Neuronal stem cell (in vitro differentiated cells): ENCODE measurements around the gene NKIRAS2.

Experiments used
- DNase-seq: peaks from one replicate; pipeline ENCODE4 v3.0.0-alpha.2; 2013; ENCODE audit warnings: low spot score
- H2AFZ ChIP-seq: one replicate; pipeline ENCODE4 v1.6.1; 2013; ENCODE audit warnings: mild to moderate bottlenecking, low read length, inconsistent platforms
- H2AK5ac ChIP-seq: 2 replicates; pipeline ENCODE4 v1.6.1; 2013; ENCODE audit warnings: low read depth, mild to moderate bottlenecking, inconsistent platforms, low read length, moderate library complexity, mixed read lengths
- H2BK120ac ChIP-seq: 2 replicates; pipeline ENCODE4 v1.6.1; 2013; ENCODE audit warnings: low read depth, mild to moderate bottlenecking, inconsistent platforms, low read length, moderate library complexity, mixed read lengths
- H2BK12ac ChIP-seq: one replicate; pipeline ENCODE4 v1.6.1; 2013; ENCODE audit warnings: low read length, inconsistent platforms
- H2BK15ac ChIP-seq: 2 replicates; pipeline ENCODE4 v1.6.1; 2013; ENCODE audit warnings: mild to moderate bottlenecking, low read length, inconsistent platforms, mixed read lengths
- H2BK5ac ChIP-seq: one replicate; pipeline ENCODE4 v1.6.1; 2013; ENCODE audit warnings: inconsistent platforms, mild to moderate bottlenecking, low read length, moderate library complexity
- H3K14ac ChIP-seq: one replicate; pipeline ENCODE4 v1.6.1; 2013; ENCODE audit warnings: low read length, inconsistent platforms
- H3K18ac ChIP-seq: 2 replicates; pipeline ENCODE4 v1.6.1; 2013; ENCODE audit warnings: low read length, inconsistent platforms
- H3K23ac ChIP-seq: 2 replicates; pipeline ENCODE4 v1.6.1; 2013; ENCODE audit warnings: low read depth, mild to moderate bottlenecking, mixed read lengths, low read length, inconsistent platforms; ENCODE audit not compliant: poor library complexity
- H3K27ac ChIP-seq: replicated peaks from 3 replicates; pipeline ENCODE4 v1.5.1; 2013; ENCODE audit warnings: low read length, inconsistent platforms
- H3K27me3 ChIP-seq, 3 experiments: 2 replicates each; pipeline ENCODE4 v1.6.1; 2013; ENCODE audit warnings: low read length in 3 of 3, mild to moderate bottlenecking in 2 of 3, inconsistent platforms in 1 of 3, low read depth in 1 of 3, mixed read lengths in 1 of 3, moderate library complexity in 1 of 3; ENCODE audit not compliant: control insufficient read depth in 3 of 3, insufficient read depth in 3 of 3
- H3K36me3 ChIP-seq, 2 donors: replicated peaks in 1 of 2; 2 replicates each; pipeline ENCODE4 v1.6.1; 2013; ENCODE audit warnings: low read length in 2 of 2; ENCODE audit not compliant: control insufficient read depth in 2 of 2, insufficient read depth in 2 of 2
- H3K4ac ChIP-seq: 2 replicates; pipeline ENCODE4 v1.6.1; 2013; ENCODE audit warnings: inconsistent platforms, mild to moderate bottlenecking, low read length, moderate library complexity
- H3K4me1 ChIP-seq, 2 donors: 1 replicate in 1 of 2; 2 replicates in 1 of 2; pipeline ENCODE4 v1.6.1; 2013; ENCODE audit warnings: low read length in 2 of 2, low read depth in 1 of 2; ENCODE audit not compliant: control insufficient read depth in 2 of 2, insufficient read depth in 1 of 2
- H3K4me2 ChIP-seq: one replicate; pipeline ENCODE4 v1.6.1; 2013; ENCODE audit warnings: mild to moderate bottlenecking, low read length, inconsistent platforms; ENCODE audit not compliant: insufficient read depth, poor library complexity, severe bottlenecking
- H3K4me3 ChIP-seq, 2 donors: 2 replicates each; pipeline ENCODE4 v1.5.1; 2013; ENCODE audit warnings: low read length in 2 of 2, mild to moderate bottlenecking in 2 of 2, inconsistent platforms in 1 of 2, moderate library complexity in 1 of 2
- H3K79me1 ChIP-seq: one replicate; pipeline ENCODE4 v1.6.1; 2013; ENCODE audit warnings: low read depth, mild to moderate bottlenecking, inconsistent platforms, low read length, moderate library complexity
- H3K9ac ChIP-seq: one replicate; pipeline ENCODE4 v1.6.1; 2013; ENCODE audit warnings: mild to moderate bottlenecking, low read depth, low read length, inconsistent platforms; ENCODE audit not compliant: poor library complexity
- H3K9me3 ChIP-seq, 2 donors: replicated peaks in 1 of 2; 2 replicates each; pipeline versions ENCODE3 to v1.6.1; 2013; ENCODE audit warnings: low read length in 2 of 2, mild to moderate bottlenecking in 2 of 2, inconsistent platforms in 1 of 2, low read depth in 1 of 2, mixed read lengths in 1 of 2, moderate library complexity in 1 of 2; ENCODE audit not compliant: control insufficient read depth in 2 of 2, insufficient read depth in 1 of 2
- H4K8ac ChIP-seq: one replicate; pipeline ENCODE4 v1.6.1; 2013; ENCODE audit warnings: low read depth, mild to moderate bottlenecking, inconsistent platforms, low read length, moderate library complexity
- H4K91ac ChIP-seq: one replicate; pipeline ENCODE4 v1.6.1; 2013; ENCODE audit warnings: low read length, low read depth, mild to moderate bottlenecking, inconsistent platforms; ENCODE audit not compliant: poor library complexity
- WGBS, 2 donors: extraction: QIAGEN DNeasy Blood & Tissue Kit; methylation state at CpG; one replicate each; pipeline ENCODE4 v1.1.7; 2013; ENCODE audit warnings: missing lambda C conversion rate in 2 of 2, mixed read lengths in 1 of 2; ENCODE audit not compliant: insufficient read length in 2 of 2, insufficient replicate concordance in 1 of 2; ENCODE audit errors: extremely low coverage in 2 of 2; 5-methylcytosine and 5-hydroxymethylcytosine counted together

NKIRAS2 gene

DNA sequence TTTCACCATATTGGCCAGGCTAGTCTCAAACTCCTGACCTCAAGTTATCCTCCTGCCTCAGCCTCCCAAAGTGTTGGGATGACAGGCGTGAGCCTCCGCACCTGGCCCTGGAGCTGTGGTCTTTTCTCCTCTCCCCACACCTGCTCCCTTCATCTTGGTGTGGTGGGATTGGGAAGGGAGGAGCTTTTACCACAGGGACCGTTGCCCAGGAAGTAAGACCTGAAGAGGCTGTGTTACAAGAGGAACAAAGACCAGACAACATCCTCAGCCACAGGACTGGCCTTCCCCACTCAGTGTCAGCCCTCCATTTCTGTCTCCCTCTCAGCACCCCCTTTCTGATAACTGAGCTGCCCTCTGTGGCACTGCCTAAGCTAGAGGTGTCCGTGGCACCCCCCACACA, 39.9 kb downstream of the NKIRAS2 start:
- H2AK5ac ChIP-seq, result no peak overlapping the region
- H3K14ac ChIP-seq, result no peak overlapping the region
- WGBS, 2 donors, result no CpG with 5 or more reads among the region's 4 CpGs
- no peak overlapping the region for H2BK12ac ChIP-seq
- no peak overlapping the region for H4K91ac ChIP-seq
- no peaks in the 10 kb centered on the region for H3K36me3 ChIP-seq
- no peak overlapping the region for H3K18ac ChIP-seq
- peaks cover 9 to 15% of the 10 kb centered on the region in 2 donors for H3K4me1 ChIP-seq
- peak overlapping the region; percentile 43 for H3K23ac ChIP-seq
- no peaks in the 10 kb centered on the region for H3K79me1 ChIP-seq
- peaks cover 0 to 12% of the 10 kb centered on the region in 2 donors for H3K9me3 ChIP-seq
- no peak overlapping the region for H3K27ac ChIP-seq
- no peak overlapping the region for H3K4me3 ChIP-seq
- DNase-seq, result no peak
- H2BK15ac ChIP-seq, result no peak overlapping the region
- no peak overlapping the region for H3K4ac ChIP-seq
- H4K8ac ChIP-seq, result no peak overlapping the region
- no peak overlapping the region for H3K4me2 ChIP-seq
- no peak overlapping the region for H2AFZ ChIP-seq
- H3K9ac ChIP-seq, result peak overlapping the region; percentile 60
- peaks cover 0 to 9% (median 0%) of the 10 kb centered on the region in 3 experiments for H3K27me3 ChIP-seq
- peak overlapping the region; percentile 66 for H2BK5ac ChIP-seq
- H2BK120ac ChIP-seq, result no peak overlapping the region

DNA sequence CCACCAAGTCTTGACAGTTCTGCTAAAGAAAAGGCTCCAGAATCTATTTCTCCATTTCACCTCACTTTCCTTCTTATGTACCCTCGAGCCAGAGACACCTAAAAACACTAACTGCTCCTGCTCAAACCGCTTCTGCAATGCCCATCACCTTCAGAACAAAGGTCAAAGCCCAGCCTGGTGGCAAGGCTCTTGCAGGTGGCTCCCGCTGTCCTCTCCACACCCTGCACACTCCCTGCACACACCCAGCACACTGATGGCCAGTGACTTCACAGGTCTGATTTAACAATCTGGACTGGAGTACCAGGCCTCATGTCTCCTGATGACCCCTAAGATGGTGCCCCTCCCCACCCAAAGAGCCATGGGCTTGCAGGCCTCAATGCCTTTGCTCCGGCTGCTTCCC, 40.3 kb downstream of the NKIRAS2 start:
- Histone ChIP-seq H3K18ac (peak overlapping the region; percentile 28), H2BK12ac (peak overlapping the region; percentile 58), H3K79me1 (no peaks in the 10 kb centered on the region), H3K27me3 (peaks cover 0 to 7% (median 0%) of the 10 kb centered on the region in 3 experiments), H2AK5ac (no peak overlapping the region), H3K9ac (peak overlapping the region; percentile 60), H3K4me2 (no peak overlapping the region), H4K8ac (no peak overlapping the region), H3K4ac (no peak overlapping the region), H3K14ac (no peak overlapping the region), H3K36me3 (no peaks in the 10 kb centered on the region), H3K4me1 (peaks cover 9 to 12% of the 10 kb centered on the region in 2 donors), H2BK5ac (peak overlapping the region; percentile 66), H3K4me3 (no peak overlapping the region), H3K9me3 (peaks cover 0 to 12% of the 10 kb centered on the region in 2 donors), H2BK120ac (no peak overlapping the region), H2AFZ (no peak overlapping the region), H3K27ac (no peak overlapping the region), H2BK15ac (no peak overlapping the region), H3K23ac (peak overlapping the region; percentile 43), H4K91ac (no peak overlapping the region)
- DNase-seq, result no peak
- WGBS, 2 donors, result no CpG with 5 or more reads among the region's 4 CpGs

DNA sequence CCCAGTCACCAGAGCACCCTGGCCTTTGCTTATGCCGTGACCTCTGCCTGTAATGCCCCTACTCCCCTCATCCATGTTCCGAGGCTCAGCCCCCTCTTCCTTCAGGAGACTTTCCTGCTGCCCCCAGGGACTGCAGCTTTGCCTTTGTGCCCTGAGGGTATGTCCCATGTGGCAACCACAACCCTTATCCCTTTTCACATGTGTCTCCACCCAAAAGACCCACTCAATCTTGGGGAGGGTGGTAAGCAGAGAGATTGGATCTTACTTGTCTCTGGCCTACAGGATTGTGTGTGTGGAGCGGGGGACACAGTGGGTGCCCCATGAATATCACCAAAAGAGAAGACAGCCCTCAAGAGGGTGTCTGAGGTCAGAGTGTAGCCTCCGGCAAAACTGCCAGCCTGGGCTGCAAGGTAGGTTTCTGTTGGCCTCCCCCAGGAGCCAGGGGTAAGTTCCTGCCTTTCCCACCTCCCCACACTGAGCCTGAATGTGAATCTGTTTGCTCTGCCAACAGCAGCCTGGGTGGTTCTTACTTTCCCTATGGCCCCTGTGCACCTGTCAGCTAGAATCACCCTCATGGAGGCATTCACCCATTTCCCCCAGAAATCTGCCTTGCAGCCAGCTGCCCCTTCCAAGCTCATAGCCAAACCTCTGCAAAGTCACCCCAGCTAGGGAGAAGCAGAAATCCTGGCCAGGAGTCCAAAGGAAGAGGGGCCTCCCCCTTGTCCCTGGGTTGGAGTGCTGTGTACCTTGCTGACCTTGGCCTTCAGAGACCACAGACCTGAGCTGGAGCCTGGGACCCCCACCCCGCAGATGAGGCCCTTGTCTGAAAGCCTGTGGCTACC, 42.0 kb downstream of the NKIRAS2 start:
- Histone ChIP-seq H3K4ac (no peak overlapping the region), H3K4me2 (no peak overlapping the region), H2BK120ac (no peak overlapping the region), H3K14ac (no peak overlapping the region), H3K9me3 (peaks cover 0 to 2% of the 10 kb centered on the region in 2 donors), H2AFZ (peak overlapping the region; percentile 26), H3K4me1 (peaks cover 5 to 9% of the 10 kb centered on the region in 2 donors), H4K91ac (no peak overlapping the region), H3K27ac (no peak overlapping the region), H3K23ac (no peak overlapping the region), H2BK15ac (peak overlapping the region; percentile 87), H2AK5ac (peak overlapping the region; percentile 9), H3K27me3 (peaks cover 0 to 3% (median 0%) of the 10 kb centered on the region in 3 experiments), H3K79me1 (no peaks in the 10 kb centered on the region), H3K4me3 (no peak overlapping the region), H4K8ac (no peak overlapping the region), H3K36me3 (no peaks in the 10 kb centered on the region), H2BK12ac (no peak overlapping the region), H3K18ac (no peak overlapping the region), H2BK5ac (no peak overlapping the region), H3K9ac (peak overlapping the region; percentile 24)
- DNase-seq, result no peak
- WGBS, 2 donors, result no CpG with 5 or more reads among the region's 5 CpGs

GRCh38 chr17:42062681-42063080, 42.8 kb downstream of the NKIRAS2 start:
- Histone ChIP-seq H3K4me2 (no peak overlapping the region), H4K8ac (no peak overlapping the region), H2BK15ac (peak overlapping the region; percentile 67), H2AK5ac (no peak overlapping the region), H2BK12ac (no peak overlapping the region), H2AFZ (no peak overlapping the region), H3K27me3 (peaks cover 0 to 4% (median 0%) of the 10 kb centered on the region in 3 experiments), H3K27ac (no peak overlapping the region), H3K36me3 (no peaks in the 10 kb centered on the region), H3K4me3 (no peak overlapping the region), H3K9me3 (no peaks in the 10 kb centered on the region), H3K4me1 (peaks cover 5 to 9% of the 10 kb centered on the region in 2 donors), H3K23ac (no peak overlapping the region), H3K14ac (peak overlapping the region; percentile 56), H3K79me1 (no peaks in the 10 kb centered on the region), H4K91ac (no peak overlapping the region), H3K9ac (no peak overlapping the region), H2BK120ac (no peak overlapping the region), H3K4ac (no peak overlapping the region), H3K18ac (peak overlapping the region; percentile 19), H2BK5ac (no peak overlapping the region)
- DNase-seq, result no peak
- WGBS, 2 donors, result no CpG with 5 or more reads among the region's 14 CpGs
